Fibroblast of skin of left biceps (primary cell): ENCODE results near the gene MYCBP2.
"Not testable (repeated sequence)": the region's sequence is repeated elsewhere in the genome, so short reads cannot be mapped to it uniquely, and the experiment has no call there.

ENCODE experiments used
- DNase-seq, 2 experiments: peaks; one replicate each; pipeline ENCODE4 v3.0.0-alpha.2; 2013; ENCODE audit warnings: low read depth in 2 of 2

The MYCBP2 gene

DNA sequence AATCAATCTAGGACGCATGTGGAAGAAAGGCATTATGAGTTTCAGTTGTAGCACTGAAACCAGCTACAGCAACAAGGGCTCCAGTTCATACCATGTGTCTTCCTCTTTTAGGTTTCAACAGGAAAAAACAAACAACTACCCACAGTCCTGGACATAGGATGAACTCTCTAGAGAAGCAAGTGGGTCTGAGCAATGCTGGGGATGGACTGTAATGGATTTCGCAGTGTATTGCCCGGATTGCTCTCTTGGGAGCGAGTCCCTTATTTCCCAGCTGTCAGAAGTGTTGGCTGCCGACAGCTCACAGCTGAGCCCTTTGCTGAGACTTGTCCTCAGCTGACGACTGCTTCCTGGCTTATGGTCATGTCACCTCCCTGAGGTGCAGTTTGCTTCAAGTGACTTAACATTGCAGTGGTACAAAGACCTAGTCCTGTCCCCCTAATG, 12.1 kb upstream of the MYCBP2 start:
- DNase-seq, result no peak

GRCh38 chr13:77338329-77338728, 11.4 kb upstream of the MYCBP2 start:
- no peak for DNase-seq

DNA sequence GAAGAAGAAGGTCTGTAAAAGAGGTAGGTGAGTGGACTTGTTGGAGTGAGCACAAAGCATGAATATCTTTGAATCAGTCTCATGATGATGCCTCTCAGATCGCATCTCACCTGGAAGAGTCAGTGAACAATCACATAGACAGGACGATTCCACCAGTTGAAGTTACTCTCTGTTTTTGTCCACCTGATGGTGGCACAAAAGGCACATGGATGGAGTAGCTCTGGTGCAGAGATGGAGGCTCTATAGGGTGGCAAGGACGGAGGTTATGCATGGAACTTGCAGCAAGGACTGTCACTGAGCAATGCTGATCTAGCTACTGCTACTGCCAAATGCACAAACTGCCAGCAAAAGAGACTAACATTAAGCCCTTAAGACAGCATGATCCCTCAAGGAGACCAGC, 10.3 kb upstream of the MYCBP2 start:
- DNase-seq, result no peak

GRCh38 chr13:77335543-77335942, 8.6 kb upstream of the MYCBP2 start:
- no peak for DNase-seq

GRCh38 chr13:77333594-77333993, 6.7 kb upstream of the MYCBP2 start:
- no peak for DNase-seq

GRCh38 chr13:77331421-77331820, 4.5 kb upstream of the MYCBP2 start:
- no peak for DNase-seq

- no peak for DNase-seq
These were observed 3.2 kb upstream of the MYCBP2 start for GRCh38 chr13:77329911-77330584.

GRCh38 chr13:77329133-77329910, 2.4 kb upstream of the MYCBP2 start:
- DNase-seq, result peak; percentile 90 to 91

GRCh38 chr13:77328819-77329132, 1.9 kb upstream of the MYCBP2 start:
- DNase-seq, result no peak

DNA sequence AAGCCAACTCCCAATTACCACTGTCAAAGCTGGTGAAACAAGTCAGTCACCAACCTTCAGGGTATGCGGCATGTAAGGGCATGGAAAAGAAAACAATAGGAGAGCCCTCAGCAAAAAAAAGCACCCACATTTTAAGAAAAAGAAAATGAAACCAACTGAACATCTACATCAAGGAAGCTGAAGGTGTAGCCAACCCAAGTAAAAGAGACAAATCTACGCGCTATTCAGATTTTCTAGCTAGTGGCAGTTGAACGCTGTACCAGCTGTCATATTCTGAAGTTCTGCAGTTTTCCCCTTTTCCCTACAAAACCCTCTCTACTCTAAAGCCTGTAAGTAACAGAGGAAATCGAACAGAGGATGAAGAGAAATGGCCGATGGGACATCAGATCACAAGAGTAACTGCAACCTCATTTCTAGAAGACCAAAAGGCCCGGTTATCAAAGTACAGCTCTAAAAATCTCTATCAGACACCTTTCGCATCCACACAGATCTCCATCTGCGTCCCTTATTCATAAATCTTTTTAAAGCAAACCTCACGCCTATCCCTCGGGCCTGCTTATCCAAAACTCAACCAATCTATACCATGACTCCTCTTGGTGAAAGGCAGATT, 1.4 kb downstream of the MYCBP2 start:
- no peak for DNase-seq

GRCh38 chr13:77323858-77324257, 3.0 kb downstream of the MYCBP2 start:
- DNase-seq, result no peak

DNA sequence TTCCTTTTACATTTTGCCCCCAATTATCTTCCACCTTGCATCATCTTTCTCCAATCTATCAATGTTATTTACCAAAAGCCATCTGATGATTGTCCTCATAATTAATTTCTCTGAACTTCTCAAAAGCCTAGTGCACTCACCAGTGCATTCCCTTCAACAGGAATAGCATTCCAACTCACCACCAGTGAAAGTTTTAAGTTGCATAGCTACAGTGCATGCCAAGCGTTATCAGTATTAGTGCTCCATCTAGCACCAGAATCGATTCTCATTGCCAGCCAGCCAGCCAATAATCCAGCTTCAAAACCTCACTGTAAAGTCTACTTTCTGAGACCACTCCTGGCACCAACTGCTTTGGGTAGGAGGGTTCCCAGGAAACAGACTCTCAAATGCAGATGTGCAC, 7.4 kb downstream of the MYCBP2 start:
- DNase-seq, result no peak

DNA sequence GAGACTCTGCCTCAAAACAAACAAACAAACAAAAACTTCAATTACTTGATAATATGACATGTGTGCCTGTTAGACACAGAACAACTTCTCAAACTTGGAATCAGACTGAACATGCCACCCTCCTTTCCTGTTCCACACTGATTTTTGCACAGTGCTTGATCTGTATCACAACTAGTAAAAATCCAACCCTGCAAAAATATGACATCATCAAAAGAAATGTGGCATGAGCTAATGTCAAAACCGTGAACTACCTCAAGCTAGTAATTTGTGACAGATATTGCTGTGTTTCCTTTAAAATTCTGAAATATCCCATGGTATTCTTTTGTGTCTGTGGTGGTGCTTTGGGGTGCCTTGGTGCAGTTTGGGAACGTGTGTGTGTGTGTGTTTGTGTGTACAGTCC, 8.2 kb downstream of the MYCBP2 start:
- no peak for DNase-seq

GRCh38 chr13:77316430-77316829, 10.5 kb downstream of the MYCBP2 start:
- DNase-seq, result no peak

GRCh38 chr13:77315509-77315908, 11.4 kb downstream of the MYCBP2 start:
- not testable (repeated sequence) for DNase-seq

GRCh38 chr13:77313923-77314322, 13.0 kb downstream of the MYCBP2 start:
- no peak for DNase-seq

- no peak for DNase-seq
These were observed 14.6 kb downstream of the MYCBP2 start for GRCh38 chr13:77312311-77312710.

GRCh38 chr13:77310579-77311279, 16.2 kb downstream of the MYCBP2 start:
- no peak for DNase-seq

DNA sequence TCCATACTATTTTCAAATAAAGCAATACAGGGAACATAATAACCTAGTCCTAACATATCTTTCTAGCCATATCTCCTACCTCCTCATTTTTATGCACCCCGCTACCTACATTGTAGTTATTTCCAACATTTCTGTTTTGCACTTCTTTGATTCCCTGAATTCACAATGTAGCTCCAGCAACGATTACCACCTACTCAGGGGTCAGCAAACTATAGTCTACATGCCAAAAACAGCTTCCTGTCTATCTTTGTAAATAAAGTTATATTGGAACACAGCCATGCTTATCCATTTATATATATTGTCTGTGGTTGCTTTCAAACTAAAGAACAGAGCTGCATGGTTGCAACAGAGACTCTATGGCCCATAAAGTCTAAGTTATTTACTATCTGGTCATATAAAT, 16.7 kb downstream of the MYCBP2 start:
- DNase-seq, result no peak

DNA sequence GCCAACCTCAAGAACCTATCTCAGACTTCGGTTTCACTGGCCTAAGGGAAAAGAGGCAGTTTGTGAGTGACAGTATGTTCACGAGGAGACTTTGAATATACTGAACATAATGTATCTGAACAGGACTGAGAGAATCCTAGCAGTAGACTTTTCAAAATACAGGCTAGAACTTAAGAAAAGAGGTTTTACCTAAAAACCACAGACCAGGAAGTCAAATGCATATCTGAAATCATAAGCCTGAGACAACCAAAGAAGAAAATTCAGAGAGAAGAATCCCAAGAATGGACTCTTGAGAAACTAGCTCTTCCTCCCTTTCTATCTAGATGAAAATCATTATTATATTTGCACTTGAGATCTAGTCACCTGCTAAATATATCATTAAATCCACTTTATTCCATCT, 17.6 kb downstream of the MYCBP2 start:
- no peak for DNase-seq

GRCh38 chr13:77306458-77306857, 20.4 kb downstream of the MYCBP2 start:
- DNase-seq, result no peak

DNA sequence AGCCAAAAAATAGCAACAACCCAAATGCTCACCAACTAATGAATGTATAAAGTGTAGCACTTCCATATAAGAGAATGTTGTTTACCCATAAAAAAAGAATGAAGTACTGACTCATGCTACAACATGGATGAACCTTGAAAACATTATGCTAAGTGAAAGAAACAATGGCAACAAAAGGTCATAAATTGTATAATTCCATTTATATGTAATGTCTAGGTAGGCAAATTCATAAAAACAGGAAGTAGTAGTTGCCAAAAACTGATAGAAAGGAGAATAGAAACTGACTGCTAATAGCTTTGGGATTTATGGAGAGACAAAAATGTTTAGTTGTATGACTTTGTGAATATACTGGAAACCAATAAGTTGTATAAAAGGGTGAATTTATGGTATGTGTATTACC, 21.6 kb downstream of the MYCBP2 start:
- DNase-seq, result no peak
